Osteoblast (primary cell): ENCODE measurements around the gene DYRK4. TPM values are rescaled to one million over a fixed set of nuclear protein-coding genes. Genes with fewer than 3 reads are reported as not detected.
A peak's percentile ranks its signal among the peaks of the same experiment; 100 is the strongest.

ENCODE experiments used
- DNase-seq: peaks from one replicate; pipeline ENCODE4 v3.0.0; 2011; ENCODE audit warnings: low spot score, mixed read lengths; ENCODE audit not compliant: insufficient read length; ENCODE audit errors: missing footprints
- H2AFZ ChIP-seq: 2 replicates; pipeline ENCODE4 v1.6.0; 2011; ENCODE audit warnings: mild to moderate bottlenecking, low read length
- H3K27ac ChIP-seq: 2 replicates; pipeline ENCODE4 v1.5.1; 2011; ENCODE audit warnings: mild to moderate bottlenecking, low read depth, low read length, moderate library complexity
- H3K27me3 ChIP-seq: 2 replicates; pipeline ENCODE4 v1.6.0; 2012; ENCODE audit warnings: mild to moderate bottlenecking, control low read depth, inconsistent platforms, low read length, moderate library complexity; ENCODE audit not compliant: insufficient read depth
- H3K36me3 ChIP-seq: 2 replicates; pipeline ENCODE4 v1.5.1; 2011; ENCODE audit warnings: mild to moderate bottlenecking, low read length, control low read depth, moderate library complexity; ENCODE audit not compliant: insufficient read depth
- H3K4me1 ChIP-seq: 2 replicates; pipeline ENCODE4 v1.5.1; 2011; ENCODE audit warnings: mild to moderate bottlenecking, low read length, control low read depth, moderate library complexity; ENCODE audit not compliant: insufficient read depth
- H3K4me2 ChIP-seq: 2 replicates; pipeline ENCODE4 v1.6.0; 2011; ENCODE audit warnings: mild to moderate bottlenecking, low read length; ENCODE audit not compliant: insufficient read depth
- H3K4me3 ChIP-seq: fragments of 200-600 bp; sonication (generic); 3 replicates; pipeline ENCODE4 v1.5.1; 2012; ENCODE audit warnings: mild to moderate bottlenecking, low read length, inconsistent platforms; ENCODE audit not compliant: insufficient read depth
- H3K79me2 ChIP-seq: 2 replicates; pipeline ENCODE4 v1.6.0; 2012; ENCODE audit warnings: mild to moderate bottlenecking, low read length, control low read depth, inconsistent platforms; ENCODE audit not compliant: insufficient read depth
- H3K9me3 ChIP-seq: 2 replicates; pipeline ENCODE4 v1.5.1; 2011; ENCODE audit warnings: low read depth, low read length, control low read depth
- H4K20me1 ChIP-seq: 2 replicates; pipeline ENCODE4 v1.6.0; 2012; ENCODE audit warnings: mild to moderate bottlenecking, low read length, control low read depth; ENCODE audit not compliant: insufficient read depth
- total RNA-seq: library from RNA; depleted of rRNA; stranded (reverse); fragments of >200 nt; gene quantifications from 2 replicates; pipeline ENCODE4 v1.2.3, GENCODE V29; 2012
- TF ChIP-seq, protein P1 (sequence below): IDR thresholded peaks from 2 replicates; pipeline ENCODE4 v1.5.1; 2011; ENCODE audit warnings: mild to moderate bottlenecking, low read depth, low read length, moderate library complexity; ENCODE audit errors: extremely low read depth

Gene DYRK4
- total RNA-seq, 1 donor = 27.1 TPM

DNA sequence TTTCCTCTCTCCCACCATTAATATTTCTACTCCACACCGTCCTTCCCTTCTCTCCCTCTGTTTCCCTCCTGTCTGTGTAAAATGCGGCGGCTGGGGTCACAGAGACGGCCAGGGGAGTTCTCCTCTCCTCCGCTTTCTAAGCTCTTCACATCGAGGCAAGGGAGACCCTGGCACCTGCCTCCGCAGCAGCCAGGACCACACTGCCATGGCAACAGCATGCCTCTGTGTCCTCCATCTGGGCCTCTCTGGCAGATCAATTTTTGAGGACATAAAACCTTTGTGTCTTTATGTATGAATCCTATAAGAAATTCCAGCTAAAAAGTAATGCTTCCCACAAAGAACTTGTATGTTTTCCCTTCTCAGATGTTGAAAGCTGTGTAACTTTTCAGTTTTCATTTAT lies 41.4 kb downstream of the DYRK4 start:
- no peaks in the 10 kb centered on the region for H3K9me3 ChIP-seq
- no peak overlapping the region for H3K4me2 ChIP-seq
- no peaks in the 10 kb centered on the region for H4K20me1 ChIP-seq
- peaks cover 23% of the 10 kb centered on the region for H3K79me2 ChIP-seq
- peaks cover 7% of the 10 kb centered on the region for H3K4me1 ChIP-seq
- H2AFZ ChIP-seq = no peak overlapping the region
- no peaks in the 10 kb centered on the region for H3K36me3 ChIP-seq
- TF ChIP-seq, protein P1, sequence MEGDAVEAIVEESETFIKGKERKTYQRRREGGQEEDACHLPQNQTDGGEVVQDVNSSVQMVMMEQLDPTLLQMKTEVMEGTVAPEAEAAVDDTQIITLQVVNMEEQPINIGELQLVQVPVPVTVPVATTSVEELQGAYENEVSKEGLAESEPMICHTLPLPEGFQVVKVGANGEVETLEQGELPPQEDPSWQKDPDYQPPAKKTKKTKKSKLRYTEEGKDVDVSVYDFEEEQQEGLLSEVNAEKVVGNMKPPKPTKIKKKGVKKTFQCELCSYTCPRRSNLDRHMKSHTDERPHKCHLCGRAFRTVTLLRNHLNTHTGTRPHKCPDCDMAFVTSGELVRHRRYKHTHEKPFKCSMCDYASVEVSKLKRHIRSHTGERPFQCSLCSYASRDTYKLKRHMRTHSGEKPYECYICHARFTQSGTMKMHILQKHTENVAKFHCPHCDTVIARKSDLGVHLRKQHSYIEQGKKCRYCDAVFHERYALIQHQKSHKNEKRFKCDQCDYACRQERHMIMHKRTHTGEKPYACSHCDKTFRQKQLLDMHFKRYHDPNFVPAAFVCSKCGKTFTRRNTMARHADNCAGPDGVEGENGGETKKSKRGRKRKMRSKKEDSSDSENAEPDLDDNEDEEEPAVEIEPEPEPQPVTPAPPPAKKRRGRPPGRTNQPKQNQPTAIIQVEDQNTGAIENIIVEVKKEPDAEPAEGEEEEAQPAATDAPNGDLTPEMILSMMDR = no peak
- DNase-seq = no peak
- H3K4me3 ChIP-seq = no peak overlapping the region
- H3K27ac ChIP-seq = no peak overlapping the region
- peaks cover 10% of the 10 kb centered on the region for H3K27me3 ChIP-seq

DNA sequence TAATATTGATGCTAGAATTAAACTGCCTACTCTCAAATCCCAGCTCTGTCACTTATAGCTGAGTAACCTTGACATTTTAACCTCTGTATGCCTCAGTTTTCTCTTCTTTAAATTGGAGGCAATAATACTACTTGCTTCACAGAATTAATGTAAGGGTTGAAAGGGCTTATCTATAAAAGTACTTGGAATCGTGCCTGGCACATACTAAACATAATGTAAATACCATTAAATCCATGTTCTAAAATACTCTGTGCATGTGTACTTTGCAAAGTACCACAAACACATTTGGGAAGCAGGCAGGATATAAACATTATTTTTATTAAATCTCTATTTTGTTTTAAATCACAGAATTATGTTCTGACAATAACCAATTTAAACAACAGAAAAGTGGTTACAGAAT lies 41.9 kb downstream of the DYRK4 start:
- Histone ChIP-seq H3K27me3 (peaks cover 10% of the 10 kb centered on the region), H4K20me1 (no peaks in the 10 kb centered on the region), H3K27ac (no peak overlapping the region), H3K36me3 (no peaks in the 10 kb centered on the region), H3K4me1 (peaks cover 7% of the 10 kb centered on the region), H2AFZ (no peak overlapping the region), H3K4me3 (no peak overlapping the region), H3K9me3 (no peaks in the 10 kb centered on the region), H3K79me2 (peaks cover 23% of the 10 kb centered on the region), H3K4me2 (no peak overlapping the region)
- TF ChIP-seq, protein P1 = no peak
- DNase-seq = no peak

DNA sequence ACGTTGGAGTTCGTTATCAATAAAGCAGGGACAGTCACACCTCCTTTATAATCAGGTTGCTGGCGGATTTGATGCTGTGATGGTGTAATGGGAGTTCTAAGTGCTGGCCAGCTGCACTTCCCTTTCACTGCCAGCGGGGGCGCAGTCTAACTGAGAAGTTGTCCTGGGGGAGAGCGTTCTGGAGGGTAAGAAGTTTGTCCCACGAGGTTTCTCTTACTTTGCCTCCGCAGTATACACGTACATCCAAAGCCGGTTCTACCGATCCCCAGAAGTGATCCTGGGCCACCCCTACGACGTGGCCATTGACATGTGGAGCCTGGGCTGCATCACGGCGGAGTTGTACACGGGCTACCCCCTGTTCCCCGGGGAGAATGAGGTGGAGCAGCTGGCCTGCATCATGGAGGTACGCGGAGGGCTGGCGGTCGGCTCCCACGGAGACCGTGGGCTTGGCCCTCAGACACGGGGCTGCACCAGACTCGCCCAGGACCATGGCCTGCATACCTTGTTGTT lies 42.7 kb downstream of the DYRK4 start:
- peak overlapping the region; percentile 97 for H2AFZ ChIP-seq
- peak; percentile 92 for DNase-seq
- peaks cover 23% of the 10 kb centered on the region for H3K79me2 ChIP-seq
- no peaks in the 10 kb centered on the region for H3K9me3 ChIP-seq
- H3K27ac ChIP-seq = peak overlapping the region; percentile 69
- peak overlapping the region; percentile 78 for H3K4me2 ChIP-seq
- H4K20me1 ChIP-seq = no peaks in the 10 kb centered on the region
- peaks cover 10% of the 10 kb centered on the region for H3K27me3 ChIP-seq
- TF ChIP-seq, protein P1 = peak; percentile 99
- peaks cover 7% of the 10 kb centered on the region for H3K4me1 ChIP-seq
- peak overlapping the region; percentile 90 for H3K4me3 ChIP-seq
- no peaks in the 10 kb centered on the region for H3K36me3 ChIP-seq

DNA sequence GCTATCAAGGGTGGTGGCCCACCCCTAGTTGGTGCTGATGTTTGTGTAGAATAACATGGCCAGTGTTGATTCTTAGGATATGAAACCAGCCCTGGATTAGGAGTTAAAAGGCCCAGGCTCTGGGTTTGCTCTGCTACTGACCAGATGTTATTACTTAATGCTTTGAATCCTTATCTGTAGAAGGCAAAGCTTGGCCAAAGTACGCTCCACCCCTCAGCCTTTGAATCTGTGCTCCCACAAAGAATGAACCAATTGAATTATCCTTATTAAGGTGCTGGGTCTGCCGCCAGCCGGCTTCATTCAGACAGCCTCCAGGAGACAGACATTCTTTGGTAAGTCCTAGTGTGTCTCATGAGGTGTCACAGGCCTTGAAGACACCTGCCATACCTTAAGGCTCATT lies 45.0 kb downstream of the DYRK4 start:
- TF ChIP-seq, protein P1 = no peak
- no peaks in the 10 kb centered on the region for H3K9me3 ChIP-seq
- H3K79me2 ChIP-seq = peaks cover 23% of the 10 kb centered on the region
- peaks cover 11% of the 10 kb centered on the region for H3K36me3 ChIP-seq
- no peak for DNase-seq
- no peaks in the 10 kb centered on the region for H4K20me1 ChIP-seq
- H3K27me3 ChIP-seq = peaks cover 8% of the 10 kb centered on the region
- H3K4me1 ChIP-seq = peaks cover 7% of the 10 kb centered on the region
- no peak overlapping the region for H3K4me2 ChIP-seq
- H2AFZ ChIP-seq = no peak overlapping the region
- no peak overlapping the region for H3K4me3 ChIP-seq
- no peak overlapping the region for H3K27ac ChIP-seq
